A673 (cell line): ENCODE data around the gene EAF1. TPM values are rescaled to one million over a fixed set of nuclear protein-coding genes. Genes with fewer than 3 reads are reported as not detected.

ENCODE experiments used
- BruUV-seq: library from RNA; stranded (reverse); fragments of 400-500 nt; replicated peaks from 2 replicates; lab custom pipeline; 2021; lab: Mats Ljungman, UMichigan
- CTCF ChIA-PET: fragments of 300-600 bp; sonication (Branson Sonifier 250); formaldehyde crosslinking; loops from one replicate; lab custom pipeline; 2022; ENCODE audit warnings: antibody characterized with exemption; lab: Charles Lee
- POLR2A ChIA-PET: fragments of 300-600 bp; sonication (Branson Sonifier 250); formaldehyde crosslinking; loops from one replicate; lab custom pipeline; 2022; ENCODE audit warnings: antibody characterized with exemption; ENCODE audit not compliant: low non-redundant PET; lab: Charles Lee
- DNase-seq: peaks from one replicate; pipeline ENCODE4 v3.0.0-alpha.2; 2015; ENCODE audit warnings: low spot score
- H3K27ac ChIP-seq: fragments of 200-600 bp; sonication (generic); 2 replicates; pipeline ENCODE4 v1.5.1; 2016; ENCODE audit warnings: mixed run types, low read depth, mild to moderate bottlenecking, mixed read lengths, antibody characterized with exemption, low read length; ENCODE audit not compliant: poor library complexity, severe bottlenecking
- H3K27me3 ChIP-seq: fragments of 200-600 bp; sonication (generic); replicated peaks from 2 replicates; pipeline ENCODE4 v1.6.1; 2017; ENCODE audit warnings: mixed run types, low read depth, mild to moderate bottlenecking, mixed read lengths, antibody characterized with exemption, low read length; ENCODE audit not compliant: insufficient read depth, poor library complexity
- H3K36me3 ChIP-seq: fragments of 200-600 bp; sonication (generic); 2 replicates; pipeline ENCODE4 v1.6.1; 2016; ENCODE audit warnings: mixed run types, mild to moderate bottlenecking, mixed read lengths, antibody characterized with exemption, low read length; ENCODE audit not compliant: insufficient read depth, poor library complexity, severe bottlenecking
- H3K4me1 ChIP-seq: fragments of 200-600 bp; sonication (generic); 2 replicates; pipeline ENCODE4 v1.6.1; 2017; ENCODE audit warnings: mixed run types, mild to moderate bottlenecking, mixed read lengths, antibody characterized with exemption, low read length; ENCODE audit not compliant: insufficient read depth, poor library complexity, severe bottlenecking
- H3K4me3 ChIP-seq: fragments of 200-600 bp; sonication (generic); 2 replicates; pipeline ENCODE4 v1.5.1; 2016; ENCODE audit warnings: low read depth, mixed run types, mild to moderate bottlenecking, mixed read lengths, low read length; ENCODE audit not compliant: poor library complexity, severe bottlenecking
- H3K9me3 ChIP-seq: fragments of 200-600 bp; sonication (generic); 2 replicates; pipeline ENCODE4 v1.6.1; 2016; ENCODE audit warnings: mixed run types, low read depth, mild to moderate bottlenecking, mixed read lengths, antibody characterized with exemption, low read length; ENCODE audit not compliant: poor library complexity, severe bottlenecking
- EZH2 ChIP-seq: fragments of 200-600 bp; sonication (generic); IDR thresholded peaks from 2 replicates; pipeline ENCODE4 v1.6.1; 2017; ENCODE audit warnings: borderline replicate concordance, low read depth, mild to moderate bottlenecking, mixed read lengths, antibody characterized with exemption, low read length; ENCODE audit not compliant: poor library complexity, severe bottlenecking
- intact Hi-C: fragments of 100-400 bp; cut with micrococcal nuclease; formaldehyde crosslinking; loops from one replicate; pipeline ENCODE4 v1.10.0; 2022; ENCODE audit not compliant: unreplicated experiment
- total RNA-seq: library from RNA; stranded (reverse); gene quantifications from 2 replicates; pipeline ENCODE4 v1.2.3, GENCODE V29; 2021
- TF ChIP-seq, protein P1 (sequence below): fragments of 300-800, 200-600 bp; sonication (generic); conservative IDR thresholded peaks from 2 replicates; pipeline ENCODE4 v1.5.1; 2017; ENCODE audit warnings: low read depth, mild to moderate bottlenecking, antibody characterized with exemption, low read length, moderate library complexity, mixed read lengths

Gene EAF1
- total RNA-seq, 1 experiment from 2014 or later = 28.7 TPM

DNA sequence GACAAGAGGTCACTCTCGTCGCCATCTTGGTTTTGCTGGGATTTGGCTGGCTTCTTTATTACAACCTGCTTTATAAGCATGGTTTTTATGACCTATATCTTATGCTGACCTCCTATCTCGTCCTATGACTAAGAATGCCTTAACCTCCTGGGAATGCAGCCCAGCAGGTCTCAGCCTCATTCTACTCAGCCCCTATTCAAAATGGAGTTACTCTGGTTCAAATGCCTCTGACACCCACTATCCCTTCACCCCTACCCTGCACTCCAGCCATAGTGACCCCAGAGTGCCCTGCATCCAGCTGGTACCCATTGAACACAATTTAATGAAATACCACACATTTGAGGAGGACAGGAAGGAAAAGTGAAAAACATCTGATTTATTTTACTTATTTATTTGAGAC lies 23.4 kb upstream of the EAF1 start:
- no peak for DNase-seq
- H3K27me3 ChIP-seq = no peaks in the 10 kb centered on the region
- TF ChIP-seq, protein P1, sequence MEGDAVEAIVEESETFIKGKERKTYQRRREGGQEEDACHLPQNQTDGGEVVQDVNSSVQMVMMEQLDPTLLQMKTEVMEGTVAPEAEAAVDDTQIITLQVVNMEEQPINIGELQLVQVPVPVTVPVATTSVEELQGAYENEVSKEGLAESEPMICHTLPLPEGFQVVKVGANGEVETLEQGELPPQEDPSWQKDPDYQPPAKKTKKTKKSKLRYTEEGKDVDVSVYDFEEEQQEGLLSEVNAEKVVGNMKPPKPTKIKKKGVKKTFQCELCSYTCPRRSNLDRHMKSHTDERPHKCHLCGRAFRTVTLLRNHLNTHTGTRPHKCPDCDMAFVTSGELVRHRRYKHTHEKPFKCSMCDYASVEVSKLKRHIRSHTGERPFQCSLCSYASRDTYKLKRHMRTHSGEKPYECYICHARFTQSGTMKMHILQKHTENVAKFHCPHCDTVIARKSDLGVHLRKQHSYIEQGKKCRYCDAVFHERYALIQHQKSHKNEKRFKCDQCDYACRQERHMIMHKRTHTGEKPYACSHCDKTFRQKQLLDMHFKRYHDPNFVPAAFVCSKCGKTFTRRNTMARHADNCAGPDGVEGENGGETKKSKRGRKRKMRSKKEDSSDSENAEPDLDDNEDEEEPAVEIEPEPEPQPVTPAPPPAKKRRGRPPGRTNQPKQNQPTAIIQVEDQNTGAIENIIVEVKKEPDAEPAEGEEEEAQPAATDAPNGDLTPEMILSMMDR = no peak
- TF ChIP-seq EZH2 = no peak
- intact Hi-C loops = no loop called here
- H3K36me3 ChIP-seq = no peaks in the 10 kb centered on the region
- CTCF ChIA-PET = interaction anchor here (0.6 to 1.9 kb wide), 3 partner anchors 32 to 201 kb away, joined by 4 to 12 read pairs (median 11); no protein-coding TSS in a partner anchor
- H3K9me3 ChIP-seq = no peaks in the 10 kb centered on the region
- H3K27ac ChIP-seq = no peak overlapping the region
- H3K4me3 ChIP-seq = no peak overlapping the region
- H3K4me1 ChIP-seq = no peaks in the 10 kb centered on the region
- POLR2A ChIA-PET = no interaction called here
- no TSS peak for BruUV-seq

DNA sequence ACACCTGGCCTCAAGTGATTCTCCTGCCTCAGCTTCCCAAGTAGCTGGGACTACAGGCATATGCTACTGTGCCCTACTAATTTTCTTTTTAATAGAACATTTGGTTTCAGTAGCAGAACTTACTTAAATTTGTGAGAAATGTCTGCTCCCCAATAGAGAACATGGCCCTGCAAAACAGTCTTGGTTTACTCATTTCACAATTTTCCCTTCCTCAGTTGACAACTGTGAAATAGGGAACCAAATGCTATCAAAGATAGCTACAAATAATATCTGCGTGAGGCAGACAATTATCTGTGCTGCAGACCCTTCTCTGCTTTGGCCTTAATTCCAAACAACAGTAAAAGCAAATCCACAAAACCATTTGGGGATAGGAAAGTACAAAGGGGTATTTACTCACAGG lies 22.6 kb upstream of the EAF1 start:
- intact Hi-C loops = loop anchor here (1.0 to 5.0 kb wide), 2 partner anchors 202 to 287 kb away; no protein-coding TSS in a partner anchor
- ChIA-PET CTCF (interaction anchor here (0.6 to 1.9 kb wide), 6 partner anchors 41 to 205 kb away, joined by 3 to 22 read pairs (median 8); partner anchors contain the start of gene CAPN7), POLR2A (interaction anchor here (0.5 to 0.6 kb wide), 2 partner anchors 20 to 299 kb away, joined by 3 to 5 read pairs; no protein-coding TSS in a partner anchor)
- Histone ChIP-seq H3K4me3 (no peak overlapping the region), H3K36me3 (no peaks in the 10 kb centered on the region), H3K27ac (no peak overlapping the region), H3K4me1 (no peaks in the 10 kb centered on the region), H3K9me3 (no peaks in the 10 kb centered on the region), H3K27me3 (no peaks in the 10 kb centered on the region)
- BruUV-seq = no TSS peak
- DNase-seq = no peak
- TF ChIP-seq EZH2 = no peak
- TF ChIP-seq, protein P1 = no peak

DNA sequence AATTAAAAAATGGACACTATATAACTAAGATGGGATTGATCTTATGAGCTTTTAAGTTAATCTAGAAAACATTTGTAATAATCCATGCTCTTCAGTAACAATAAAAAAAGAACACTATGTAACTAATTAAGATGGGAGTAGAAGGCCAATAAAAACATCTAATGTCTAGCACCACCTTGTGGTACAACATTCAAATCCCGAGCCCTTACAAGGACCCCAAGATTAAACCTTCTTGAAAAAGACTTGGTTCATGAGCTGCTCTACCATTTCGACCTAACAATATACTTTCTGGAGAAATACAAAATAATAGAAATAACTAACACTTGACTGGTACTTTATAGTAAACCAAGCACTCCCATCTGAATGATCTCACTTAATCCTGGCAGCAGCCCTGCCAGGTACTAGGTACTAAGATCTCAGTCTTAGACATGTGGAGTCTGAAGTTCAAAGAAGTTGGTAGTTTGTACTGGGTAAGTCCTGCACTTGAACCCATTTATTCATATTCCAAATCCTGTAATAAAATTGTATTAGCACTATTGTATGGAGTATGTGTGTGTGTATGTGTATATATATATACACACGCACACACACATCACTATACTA lies 21.8 kb upstream of the EAF1 start:
- no peaks in the 10 kb centered on the region for H3K27me3 ChIP-seq
- intact Hi-C loops = loop anchor here (1.0 to 5.0 kb wide), 2 partner anchors 203 to 288 kb away; no protein-coding TSS in a partner anchor
- no peaks in the 10 kb centered on the region for H3K4me1 ChIP-seq
- H3K9me3 ChIP-seq = no peaks in the 10 kb centered on the region
- ChIA-PET POLR2A (interaction anchor here (0.6 kb wide), 2 partner anchors 20 to 40 kb away, joined by 3 to 5 read pairs; no protein-coding TSS in a partner anchor), CTCF (interaction anchor here (0.6 to 1.9 kb wide), 8 partner anchors 40 to 205 kb away, joined by 3 to 22 read pairs (median 6); partner anchors contain the start of gene CAPN7)
- peak; percentile 73 for DNase-seq
- BruUV-seq = no TSS peak
- H3K4me3 ChIP-seq = no peak overlapping the region
- TF ChIP-seq EZH2 = no peak
- TF ChIP-seq, protein P1 = peak; percentile 75
- H3K36me3 ChIP-seq = no peaks in the 10 kb centered on the region
- H3K27ac ChIP-seq = no peak overlapping the region
